CD4-positive, alpha-beta T cell treated with Interleukin-2 at 100 ng/mL for 4 hours (primary cell): Measurements from ENCODE around the gene SETBP1.

Experiments used
- DNase-seq: peaks from one replicate; pipeline ENCODE4 v3.0.0-alpha.2; 2020; ENCODE audit warnings: low spot score

The SETBP1 gene

DNA sequence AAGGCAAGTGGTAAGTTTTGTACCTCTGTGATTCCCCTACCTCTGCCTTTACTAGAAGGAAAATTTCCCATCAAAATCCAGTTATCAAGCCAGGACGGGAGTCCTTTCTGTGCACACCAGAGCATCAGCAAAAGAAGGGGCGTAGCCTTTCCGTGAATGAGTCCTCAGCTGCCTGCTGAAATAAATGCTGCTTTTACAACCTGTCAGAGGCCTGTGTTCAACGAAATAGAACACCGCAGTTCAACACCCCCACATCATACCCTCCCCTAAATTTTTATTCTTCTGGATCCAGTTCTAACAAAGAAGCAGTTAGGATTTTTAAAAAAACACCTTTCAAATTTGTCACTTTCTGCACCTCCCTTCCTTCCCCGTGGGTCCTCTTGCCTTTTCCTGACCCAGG lies 135.8 kb downstream of the SETBP1 start:
- DNase-seq = no peak

DNA sequence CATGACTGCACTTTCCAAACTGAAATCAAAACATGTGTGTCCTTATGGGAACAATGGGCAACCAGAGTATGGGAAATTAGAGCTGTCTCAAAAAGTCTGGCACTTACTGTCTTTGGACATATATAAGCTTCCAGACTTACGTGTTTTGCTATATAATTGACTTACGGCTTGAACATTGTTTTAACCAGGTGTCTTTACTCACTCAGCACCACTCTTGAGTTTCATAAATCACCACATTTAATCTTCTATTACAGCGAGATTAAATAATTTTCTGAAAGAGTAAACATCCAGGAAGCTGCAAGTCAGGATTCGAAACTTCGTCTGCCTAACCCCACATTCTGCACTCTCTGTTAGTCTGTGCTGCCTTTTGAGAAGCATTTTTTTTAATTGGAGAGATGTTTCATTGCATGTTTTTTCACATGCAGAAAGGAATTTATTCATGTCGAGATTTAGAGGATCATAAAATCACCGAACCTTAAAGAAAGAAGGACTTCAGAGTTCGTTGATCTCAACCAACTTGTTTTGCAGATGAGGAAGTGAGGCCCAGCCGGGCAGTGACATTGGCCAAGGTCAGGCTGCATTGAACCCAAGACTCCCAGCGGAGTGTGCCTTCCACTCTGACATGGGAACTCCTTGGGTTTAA lies 137.3 kb downstream of the SETBP1 start:
- no peak for DNase-seq

DNA sequence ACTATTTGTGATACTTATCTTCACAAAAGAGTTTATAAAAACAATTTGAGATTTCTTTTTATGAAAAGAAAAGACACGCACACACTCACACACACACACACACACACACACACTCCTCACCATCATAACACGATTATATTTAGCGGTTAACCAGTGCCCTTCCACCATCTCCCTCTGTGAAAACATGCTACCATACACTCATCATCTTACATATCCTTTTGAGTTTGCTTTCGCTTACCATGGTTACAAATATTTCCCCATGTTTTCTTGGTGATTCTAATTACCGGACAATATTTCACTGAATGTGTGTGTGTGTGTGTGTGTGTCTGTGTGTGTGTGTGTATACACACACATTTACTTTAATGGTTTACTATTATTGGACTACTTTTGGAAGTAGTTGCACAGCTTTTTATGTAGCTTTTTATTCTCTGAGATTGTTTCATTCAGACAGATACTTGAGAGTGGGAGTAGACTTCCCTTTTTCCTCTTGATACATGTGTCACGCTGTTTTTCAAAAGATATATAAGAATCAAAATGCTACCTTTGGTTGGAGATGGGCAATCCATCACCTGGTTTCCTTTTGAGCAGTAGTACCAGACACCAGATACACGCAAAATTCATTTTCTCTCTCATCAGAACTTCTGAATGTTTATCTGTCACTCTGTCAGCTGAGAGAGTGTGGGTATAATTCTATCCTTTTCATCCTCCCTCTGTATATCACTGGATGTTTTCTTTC lies 138.1 kb downstream of the SETBP1 start:
- DNase-seq = peak; percentile 6

DNA sequence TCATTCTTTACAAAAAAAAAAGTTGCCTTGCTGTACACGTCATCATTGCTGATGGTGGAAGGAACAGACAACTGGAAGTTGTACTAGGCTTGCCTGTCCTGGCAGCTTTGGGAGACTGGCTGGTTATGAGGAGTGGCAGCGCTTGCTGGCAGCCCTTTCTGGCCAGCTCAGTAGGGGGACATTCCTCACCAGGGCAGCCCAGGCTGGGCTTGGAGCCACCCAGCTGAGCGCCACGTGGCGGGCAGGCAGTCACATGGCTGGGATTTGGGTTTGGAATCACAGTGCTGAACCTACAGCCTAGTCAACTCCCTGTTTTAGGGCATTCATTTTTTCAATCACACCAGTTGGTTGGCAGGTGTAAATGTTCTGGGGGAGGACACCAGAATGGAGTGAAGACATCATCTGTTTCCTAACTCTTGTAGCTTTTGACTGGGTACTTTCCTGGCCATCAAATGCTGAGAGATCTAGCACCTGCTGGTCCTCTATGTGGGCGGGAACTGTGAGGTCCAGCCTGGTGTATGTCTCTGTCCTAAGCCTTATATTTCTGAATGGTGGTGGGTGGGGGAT lies 139.3 kb downstream of the SETBP1 start:
- DNase-seq = no peak

DNA sequence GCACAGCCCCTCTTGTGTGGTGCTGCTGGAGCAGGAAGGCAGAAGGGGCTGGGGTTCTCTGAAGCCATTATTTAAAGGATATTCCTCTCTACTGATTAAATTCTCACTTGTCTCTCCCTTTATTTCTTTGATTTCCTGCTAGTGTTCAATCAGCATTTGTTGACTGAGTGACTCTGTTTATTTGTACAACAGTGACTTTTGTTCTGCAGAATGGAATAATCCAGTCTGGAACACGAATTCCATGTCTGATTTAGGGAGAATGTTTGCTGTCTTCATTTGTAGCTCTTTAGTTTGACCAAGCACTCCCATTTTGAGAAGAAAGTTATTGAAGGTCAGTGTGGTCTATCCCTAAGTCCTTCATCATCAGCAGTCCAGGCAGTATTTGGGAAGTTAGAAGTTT lies 141.2 kb downstream of the SETBP1 start:
- no peak for DNase-seq

DNA sequence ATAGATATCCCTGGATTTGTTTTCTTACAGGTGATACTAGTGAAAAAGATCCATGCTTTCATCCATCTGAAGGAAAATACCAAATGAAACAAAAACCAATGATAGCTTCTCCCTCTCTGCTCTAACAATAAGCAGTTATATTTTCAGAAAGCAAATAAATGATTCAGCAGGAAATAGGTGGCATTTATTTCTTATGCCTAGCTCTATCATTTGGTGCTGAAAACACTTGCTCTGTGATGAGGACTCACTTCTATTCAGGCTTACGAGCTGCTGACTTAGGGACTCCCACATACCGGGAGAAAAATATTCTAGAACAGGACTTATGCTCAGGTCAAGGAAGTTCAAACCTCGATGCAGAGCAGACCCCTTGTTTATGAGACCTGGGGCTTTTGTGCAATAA lies 142.6 kb downstream of the SETBP1 start:
- DNase-seq = no peak

DNA sequence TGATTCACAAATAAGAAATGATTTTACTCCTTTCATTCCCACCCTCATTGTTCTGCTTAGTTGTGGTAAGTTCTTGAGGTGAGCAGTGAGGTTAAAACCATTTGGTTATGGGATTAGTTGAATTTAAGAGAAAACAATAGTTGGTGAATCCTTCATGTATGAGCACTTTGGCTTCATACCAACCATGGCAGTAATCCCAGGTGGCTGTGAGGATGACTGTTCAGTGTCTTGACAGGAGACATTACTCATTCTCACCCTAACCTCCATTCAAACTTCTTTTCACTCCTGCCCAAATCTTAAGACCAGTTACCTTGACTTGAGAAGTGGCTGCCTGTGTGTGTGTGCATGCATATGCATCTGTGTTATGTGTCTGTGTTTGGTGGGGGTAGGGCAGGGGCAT lies 143.1 kb downstream of the SETBP1 start:
- no peak for DNase-seq

DNA sequence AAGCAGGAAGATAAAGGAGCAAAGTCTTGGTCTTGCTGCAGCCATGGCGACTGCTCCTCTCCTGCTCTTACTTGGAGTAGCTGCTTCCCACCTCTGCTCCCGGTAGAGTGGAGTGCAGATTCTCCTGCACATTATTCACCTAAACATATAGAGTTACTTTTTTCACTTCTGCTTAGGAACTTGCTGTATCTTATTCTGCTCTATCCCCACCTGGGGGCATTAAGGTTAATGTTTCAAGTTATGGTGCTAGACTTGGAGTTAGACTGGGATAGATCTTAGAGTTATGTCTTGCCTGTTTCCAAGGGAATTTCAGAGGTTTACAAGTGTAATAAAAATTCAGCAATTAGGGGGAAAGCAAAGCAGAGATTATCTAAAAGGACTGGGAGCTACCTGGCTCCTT lies 144.2 kb downstream of the SETBP1 start:
- DNase-seq = no peak

DNA sequence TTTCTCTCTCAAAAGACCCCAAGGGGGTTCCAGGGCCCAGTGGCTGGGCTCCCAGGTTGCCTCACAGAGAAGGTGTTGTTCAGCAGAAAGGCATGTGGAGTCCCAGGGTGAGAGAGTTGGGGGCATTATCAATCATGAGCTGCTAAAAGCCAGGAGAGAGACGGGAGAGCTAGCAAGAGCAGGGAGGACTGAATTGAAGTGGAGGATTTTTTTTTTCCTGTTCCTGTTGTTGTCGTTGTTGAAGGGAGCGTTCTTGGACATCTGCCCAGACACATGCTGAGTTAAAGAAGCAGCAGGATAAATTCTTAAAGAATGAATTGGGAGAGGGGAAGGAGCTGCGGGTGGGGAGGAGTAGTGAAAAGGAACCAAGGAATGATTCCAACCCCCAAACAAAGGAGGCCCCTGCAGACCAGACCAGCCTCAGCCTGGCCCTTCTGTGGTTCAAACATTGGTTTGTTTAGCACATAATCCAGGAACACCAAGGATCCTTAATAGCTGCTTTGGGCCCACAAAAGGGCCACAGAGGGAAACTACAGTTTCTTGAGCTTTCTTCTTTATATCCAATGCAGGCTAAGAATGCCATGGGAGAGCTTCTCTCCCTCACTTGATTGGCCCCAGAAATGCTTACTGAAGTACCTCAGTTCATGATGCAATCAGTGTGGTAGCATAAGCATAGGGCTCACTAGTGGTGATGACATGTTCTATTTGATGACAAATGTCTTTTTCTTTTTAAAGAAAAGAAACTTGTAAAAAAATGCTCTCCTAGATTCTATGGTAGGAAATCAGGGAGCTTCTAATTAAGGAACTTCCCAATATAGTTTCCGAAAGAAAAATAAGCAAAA lies 146.0 kb downstream of the SETBP1 start:
- no peak for DNase-seq

DNA sequence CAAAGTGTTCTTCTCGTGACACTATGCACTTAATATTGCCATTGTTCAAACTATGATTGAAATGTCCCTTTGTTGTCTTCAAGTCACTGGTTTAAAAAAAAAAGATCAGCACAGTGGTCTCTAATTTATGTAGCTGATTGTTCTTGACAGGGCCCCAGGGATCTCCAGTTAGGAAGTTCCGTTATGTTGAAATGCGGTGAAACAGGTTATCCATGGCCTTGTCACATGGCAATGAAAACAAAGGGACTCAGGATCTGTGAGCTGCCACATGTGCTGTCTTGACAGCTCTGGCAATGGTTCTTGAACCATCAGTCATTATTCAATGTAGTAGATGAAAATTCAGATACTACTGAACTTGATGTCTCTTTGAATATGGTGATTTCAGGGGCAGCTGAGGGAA lies 147.4 kb downstream of the SETBP1 start:
- no peak for DNase-seq

DNA sequence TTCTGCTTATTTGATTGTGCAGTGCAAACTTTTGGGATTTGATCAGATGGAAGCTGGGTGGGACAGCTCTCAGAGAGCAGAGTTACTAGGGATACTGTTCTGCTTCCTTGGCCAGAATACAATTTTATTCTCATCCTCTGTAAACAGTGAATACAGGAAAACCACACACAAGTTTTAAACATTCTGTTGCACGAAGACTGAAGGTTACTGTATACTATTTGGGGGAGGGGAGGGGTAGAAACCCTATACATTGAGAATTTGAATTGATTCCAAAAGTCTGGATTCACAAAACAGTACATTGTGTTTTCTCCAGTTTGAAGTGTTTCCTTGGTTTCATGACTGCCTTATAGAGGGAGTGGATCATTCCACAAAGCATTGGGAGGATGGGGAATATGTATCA lies 149.9 kb downstream of the SETBP1 start:
- DNase-seq = no peak

DNA sequence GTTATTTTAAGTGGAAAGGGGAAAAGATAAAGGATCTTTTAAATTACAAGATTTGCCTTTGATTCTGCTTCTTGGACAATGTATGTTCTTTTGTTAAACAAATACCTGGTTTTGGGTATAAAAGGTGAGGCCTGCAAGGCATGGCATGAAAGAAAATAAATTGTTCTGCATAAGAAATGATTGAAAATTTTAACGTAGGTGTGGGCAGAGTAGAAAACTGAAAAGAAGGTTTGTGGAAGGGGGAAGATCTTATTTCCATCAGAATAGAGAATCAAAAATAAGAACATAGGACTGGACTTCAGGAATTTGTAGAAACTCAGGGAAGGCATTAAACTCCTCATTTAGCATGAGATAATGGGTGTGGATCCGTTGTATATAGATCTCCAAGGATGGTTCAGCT lies 153.1 kb downstream of the SETBP1 start:
- DNase-seq = no peak

DNA sequence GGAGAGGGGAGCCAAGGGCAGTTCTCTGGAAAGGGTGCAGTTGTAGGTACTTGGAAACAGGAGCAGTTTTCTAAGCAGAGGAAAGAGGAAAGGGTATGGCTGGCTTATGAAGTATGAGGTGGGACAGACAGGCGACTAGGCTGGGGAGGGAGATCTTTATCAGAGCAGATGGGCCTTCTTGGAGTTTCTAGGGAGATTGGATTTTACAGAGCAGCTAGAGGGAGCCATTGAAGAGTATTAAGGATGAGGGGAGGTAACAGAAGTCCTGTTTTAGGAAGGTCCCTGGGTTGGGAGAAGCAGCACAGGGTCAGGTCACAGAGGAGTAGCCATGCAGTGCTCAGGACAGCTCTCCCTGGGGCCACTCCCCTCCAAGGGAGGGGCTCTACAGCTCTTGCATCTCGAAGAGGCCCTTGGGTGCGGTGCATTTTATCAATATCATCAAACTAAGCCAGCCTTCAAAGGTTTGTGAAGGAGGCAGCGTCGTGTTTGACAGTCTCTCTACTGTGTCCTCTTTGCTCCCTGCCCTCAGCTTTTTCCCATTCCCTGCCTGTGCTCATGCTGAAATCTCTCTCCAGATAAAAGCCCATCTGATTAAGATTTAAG lies 154.3 kb downstream of the SETBP1 start:
- no peak for DNase-seq

DNA sequence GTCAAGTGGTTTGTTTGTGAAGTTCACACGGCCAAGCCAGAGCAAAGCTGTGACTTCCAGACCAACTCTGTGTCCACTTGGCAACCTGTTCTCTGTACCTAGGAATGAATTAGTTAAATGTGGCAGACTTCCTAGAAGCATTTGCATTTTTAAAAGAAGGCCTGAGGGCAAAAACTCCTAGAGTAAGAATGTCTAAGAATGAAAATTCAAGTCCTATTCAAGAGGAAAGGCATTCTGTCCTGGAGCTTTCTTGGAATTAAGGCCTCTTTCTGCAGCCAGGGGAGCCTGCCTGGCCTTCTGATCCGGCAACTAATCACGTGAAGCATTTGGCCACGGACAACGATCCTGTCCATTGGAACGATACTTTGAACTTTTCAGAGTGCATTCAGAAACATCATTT lies 155.0 kb downstream of the SETBP1 start:
- DNase-seq = no peak

DNA sequence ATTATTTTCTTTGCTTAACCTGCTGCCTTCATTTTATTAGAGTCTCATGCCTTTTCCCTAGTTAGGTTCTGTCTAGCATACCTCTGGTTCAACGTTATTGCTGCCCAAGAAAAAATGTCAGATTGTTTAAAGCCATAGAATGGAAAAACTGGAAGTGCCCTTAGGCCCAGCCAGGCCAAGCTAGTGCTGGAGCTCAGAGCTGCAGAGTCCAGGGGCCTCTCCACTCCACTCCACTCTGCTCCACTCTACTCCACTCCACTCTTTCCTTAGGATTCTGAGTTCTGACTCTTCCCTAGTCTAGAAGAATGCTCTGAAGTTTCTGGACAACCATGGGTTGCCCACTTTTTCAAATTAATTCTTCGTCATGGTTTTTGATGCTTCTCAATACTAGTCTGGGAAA lies 155.6 kb downstream of the SETBP1 start:
- DNase-seq = no peak

DNA sequence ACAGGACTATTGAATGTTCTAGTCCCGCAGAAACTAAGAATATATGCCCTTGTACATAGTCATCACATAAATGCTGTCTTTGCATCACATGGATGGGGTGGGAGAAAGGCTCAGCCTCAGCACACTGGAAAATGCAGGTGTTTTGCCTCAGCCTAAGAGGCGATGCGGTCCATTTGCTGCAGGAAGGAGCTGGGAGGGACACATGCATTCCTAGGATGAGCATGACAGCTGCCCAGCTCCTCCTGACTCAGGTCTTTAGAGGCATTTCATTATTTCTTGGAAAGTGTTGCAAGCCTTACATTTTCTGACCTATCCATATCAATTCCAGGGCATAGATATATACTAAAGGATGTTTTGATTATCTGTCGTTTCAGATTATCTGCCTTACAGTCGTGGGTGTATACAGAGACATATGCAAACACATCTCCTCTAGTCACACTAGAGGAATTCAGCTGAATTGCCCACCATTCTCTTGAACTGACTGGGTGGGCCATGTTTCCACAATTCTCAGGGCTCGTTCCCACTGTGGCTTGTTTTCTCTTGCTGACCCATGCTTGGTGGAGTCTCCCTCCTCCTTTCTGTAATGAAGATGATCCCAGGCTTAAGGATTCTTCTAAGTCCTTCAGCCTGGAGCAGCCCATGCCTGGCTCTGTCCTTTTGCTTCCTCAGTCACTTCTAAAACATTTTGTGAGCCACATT lies 156.9 kb downstream of the SETBP1 start:
- DNase-seq = no peak

DNA sequence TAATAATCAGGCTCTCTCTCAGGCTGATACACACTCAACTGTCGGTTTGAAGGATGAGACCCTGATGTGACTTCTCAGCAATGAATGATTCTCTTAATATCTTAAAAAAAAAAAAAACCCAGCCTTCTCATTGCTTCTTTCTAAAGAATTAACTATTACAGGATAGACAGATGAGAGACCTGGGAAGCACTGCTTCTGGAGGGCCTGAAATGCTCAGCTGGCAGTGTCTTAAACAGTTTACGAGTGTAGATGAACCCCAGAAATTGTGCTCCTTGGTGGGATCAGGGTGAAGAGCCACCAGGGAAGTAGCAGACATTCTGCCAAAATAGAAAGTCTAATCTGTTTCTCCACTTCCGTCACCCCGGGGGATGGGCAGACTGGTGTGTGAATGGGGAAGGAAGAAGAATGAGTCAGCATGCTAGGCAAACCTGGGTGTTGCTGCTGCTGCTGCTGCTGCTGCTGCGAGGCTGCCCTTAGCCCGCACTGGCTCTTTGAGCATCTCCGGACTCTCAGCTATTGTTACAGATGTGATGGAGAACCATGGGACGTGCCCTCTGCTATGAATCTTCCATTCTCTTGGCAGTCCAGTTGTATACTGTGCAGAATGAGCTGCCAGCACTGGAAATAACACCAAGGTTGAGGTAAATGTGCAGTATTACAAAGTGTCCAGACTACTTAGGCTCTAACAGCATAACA lies 158.4 kb downstream of the SETBP1 start:
- peak; percentile 73 for DNase-seq

DNA sequence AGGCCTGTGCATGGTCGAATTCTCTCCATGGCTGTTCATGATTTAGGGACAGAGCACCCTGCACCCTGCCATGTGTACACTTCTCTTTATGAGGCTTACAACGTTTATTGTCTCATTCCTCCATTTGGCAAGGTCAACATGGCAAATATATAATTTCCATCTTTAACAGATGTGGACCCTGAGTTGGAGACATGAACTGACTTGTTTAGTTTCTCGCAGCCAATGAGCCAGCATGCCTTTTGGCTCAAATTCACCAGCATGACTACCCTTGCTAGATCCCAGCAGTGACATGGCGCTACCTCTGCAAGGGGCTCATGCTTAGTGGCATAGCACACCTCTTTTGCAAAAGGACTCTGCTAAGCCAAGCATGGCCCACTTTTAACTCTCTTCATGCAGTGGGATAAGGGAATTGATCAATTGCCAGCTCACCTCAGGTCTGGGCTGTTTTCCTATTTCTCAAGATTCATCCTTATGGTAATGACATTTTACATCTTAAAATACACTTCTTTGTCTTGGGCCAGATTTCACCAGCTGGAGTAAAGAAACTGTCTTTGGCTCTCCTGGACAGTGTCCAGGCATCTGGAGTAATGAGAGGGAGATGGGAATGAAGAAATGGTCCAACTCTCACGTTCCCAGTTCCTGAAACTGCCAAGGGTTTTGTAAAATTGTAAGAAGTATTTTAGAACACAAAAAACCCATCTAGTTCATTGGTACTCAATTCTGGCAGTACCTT lies 159.5 kb downstream of the SETBP1 start:
- no peak for DNase-seq

DNA sequence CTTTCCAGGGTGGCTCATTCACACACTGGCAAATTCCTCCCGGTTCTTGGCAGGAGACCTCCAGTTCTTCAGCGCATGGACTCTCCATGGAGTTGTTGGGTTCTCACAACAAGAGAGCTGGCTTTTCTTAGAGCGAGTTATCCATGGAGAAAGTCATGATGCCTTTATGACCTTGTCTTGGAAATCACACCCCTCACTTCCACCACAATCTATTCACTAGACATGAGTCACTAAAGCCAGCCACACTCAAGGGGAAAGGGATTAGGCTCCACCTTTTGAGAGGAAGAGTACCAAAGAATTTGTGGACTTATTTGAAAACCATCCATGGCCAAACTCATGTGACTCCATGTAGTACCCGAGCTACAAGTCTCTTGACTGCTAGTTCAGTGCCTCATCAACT lies 160.5 kb downstream of the SETBP1 start:
- no peak for DNase-seq
